HepG2 (cell line): Measurements from ENCODE around the gene DENND4B. TPM values are rescaled to one million over a fixed set of nuclear protein-coding genes. Genes with fewer than 3 reads are reported as not detected.
A peak's percentile ranks its signal among the peaks of the same experiment; 100 is the strongest.

Experiments
- ATAC-seq: fragments of 200-7000 bp; cut with Tn5 transposase; 3 replicates; pipeline ENCODE4 v1.9.1; 2020; ENCODE audit warnings: mild to moderate bottlenecking, moderate library complexity
- BruUV-seq: library from RNA; stranded (reverse); fragments of 400-500 nt; replicated peaks from 2 replicates; lab custom pipeline; 2021; lab: Mats Ljungman, UMichigan
- CTCF ChIA-PET: fragments of 300-600 bp; formaldehyde crosslinking; extraction: SDS; loops from one replicate; lab custom pipeline; 2021; ENCODE audit warnings: low total read pairs, inconsistent platforms, low intra/inter-chr PET ratio; lab: Yijun Ruan, JAX
- POLR2A ChIA-PET: fragments of 350-600 bp; sonication (Branson Sonifier 250); formaldehyde crosslinking; loops from one replicate; lab custom pipeline; 2020; ENCODE audit warnings: antibody characterized with exemption, inconsistent platforms; lab: Yijun Ruan, JAX
- DNase-seq: peaks from one replicate; pipeline ENCODE4 v3.0.0-alpha.2; 2015; ENCODE audit warnings: low spot score
- FAIRE-seq: peaks from 3 replicates; lab custom pipeline; 2011; peaks lifted over from hg19 to GRCh38; lab: Jason Lieb, UNC
- H2AFZ ChIP-seq: one replicate; pipeline ENCODE4 v1.6.1; 2011; ENCODE audit warnings: low read length, inconsistent platforms
- H3K27ac ChIP-seq: fragments of 300-600 bp; 3 replicates; pipeline ENCODE4 v1.8.0; 2011; ENCODE audit warnings: mixed run types, mild to moderate bottlenecking, mixed read lengths, low read length, inconsistent platforms; ENCODE audit not compliant: insufficient read depth; ENCODE audit errors: extremely low read length
- H3K27me3 ChIP-seq, 2 experiments: fragments of 200-600 bp in 1 of 2; 2 replicates in 1 of 2; 3 replicates in 1 of 2; pipeline versions ENCODE4 v1.6.0 to v1.8.0; 2011; ENCODE audit warnings: low read length in 2 of 2, mild to moderate bottlenecking in 2 of 2, moderate library complexity in 2 of 2, inconsistent platforms in 1 of 2; ENCODE audit not compliant: insufficient read depth in 2 of 2, control insufficient read depth in 1 of 2
- H3K36me3 ChIP-seq, 2 experiments: fragments of 200-600 bp in 1 of 2; replicated peaks in 1 of 2; 2 replicates in 1 of 2; 3 replicates in 1 of 2; pipeline versions ENCODE4 v1.5.1 to v1.8.0; 2011; ENCODE audit warnings: low read length in 2 of 2, inconsistent platforms in 1 of 2; ENCODE audit not compliant: insufficient read depth in 2 of 2, control insufficient read depth in 1 of 2
- H3K4me1 ChIP-seq: 2 replicates; pipeline ENCODE4 v1.5.1; 2012; ENCODE audit warnings: low read length, inconsistent platforms; ENCODE audit not compliant: insufficient read depth
- H3K4me2 ChIP-seq: 2 replicates; pipeline ENCODE4 v1.6.0; 2011; ENCODE audit warnings: low read depth, low read length, inconsistent platforms
- H3K4me3 ChIP-seq, 3 experiments: fragments of 200-600 bp in 1 of 3; sonication (generic), shearing (Covaris generic) in 1 of 3; replicated peaks in 1 of 3; 2 replicates each; pipeline ENCODE4 v1.5.1; 2011 to 2016; ENCODE audit warnings: low read length in 3 of 3, inconsistent platforms in 2 of 3, low read depth in 2 of 3, mild to moderate bottlenecking in 2 of 3, control low read depth in 1 of 3, mixed read lengths in 1 of 3; ENCODE audit not compliant: insufficient read depth in 1 of 3
- H3K79me2 ChIP-seq: one replicate; pipeline ENCODE4 v1.6.1; 2011; ENCODE audit warnings: low read length, inconsistent platforms; ENCODE audit not compliant: insufficient read depth
- H3K9ac ChIP-seq: 2 replicates; pipeline ENCODE4 v1.6.0; 2011; ENCODE audit warnings: mild to moderate bottlenecking, low read depth, low read length, inconsistent platforms; ENCODE audit not compliant: insufficient read depth
- H3K9me3 ChIP-seq: 2 replicates; pipeline ENCODE4 v1.5.1; 2012; ENCODE audit warnings: mild to moderate bottlenecking, low read length
- H4K20me1 ChIP-seq: 2 replicates; pipeline ENCODE4 v1.6.0; 2011; ENCODE audit warnings: inconsistent platforms, mild to moderate bottlenecking, low read length, moderate library complexity; ENCODE audit not compliant: insufficient read depth
- BATF2 ChIP-seq: sonication (generic); formaldehyde crosslinking; IDR thresholded peaks from 2 replicates; pipeline ENCODE4 v1.8.0; 2022; ENCODE audit warnings: mild to moderate bottlenecking, missing genetic modification reagents, moderate library complexity
- GATAD2A ChIP-seq: IDR thresholded peaks from 2 replicates; pipeline ENCODE4 v1.6.1; 2016
- MYC ChIP-seq: sonication (generic); formaldehyde crosslinking; IDR thresholded peaks from 2 replicates; pipeline ENCODE4 v1.9.0; 2021; ENCODE audit warnings: missing genetic modification reagents, borderline replicate concordance
- TCF7L2 ChIP-seq: IDR thresholded peaks from 2 replicates; pipeline ENCODE4 v1.6.1; 2011; ENCODE audit warnings: mild to moderate bottlenecking, low read depth, low read length, moderate library complexity
- ZNF24 ChIP-seq: fragments of 450-650 bp; IDR thresholded peaks from 2 replicates; pipeline ENCODE4 v1.6.1; 2017; ENCODE audit warnings: antibody characterized with exemption, mild to moderate bottlenecking
- ZNF501 ChIP-seq: sonication (generic); formaldehyde crosslinking; IDR thresholded peaks from 2 replicates; pipeline ENCODE4 v1.5.1; 2020; ENCODE audit warnings: mild to moderate bottlenecking, moderate library complexity, missing genetic modification reagents
- WGBS: methylation state at CpG from one replicate; pipeline ENCODE4 v1.1.6; 2017; ENCODE audit warnings: low lambda C conversion rate; 5-methylcytosine and 5-hydroxymethylcytosine counted together
- in situ Hi-C: cut with HindIII; loops from 2 replicates; pipeline ENCODE4 v1.10.0; 2017; ENCODE audit warnings: low pct_unique_long_range_greater_than_20kb; ENCODE audit not compliant: extremely low pct_ligation_motif_present
- intact Hi-C: fragments of 100-400 bp; cut with micrococcal nuclease; formaldehyde crosslinking; loops from one replicate; pipeline ENCODE4 v1.10.0; 2022; ENCODE audit not compliant: unreplicated experiment
- polyA plus RNA-seq, 8 experiments: library from polyadenylated mRNA; depleted of rRNA in 3 of 8; stranded (reverse) in 7 of 8; unstranded in 1 of 8; fragments of >200 nt; fragmentation: Illumina TruSeq in 4 of 8; extraction: Trizol in 4 of 8; gene quantifications; 2 replicates each; pipeline versions ENCODE4 v1.2.1 to v1.2.3, GENCODE V29; 2011 to 2016; ENCODE audit warnings: low read depth in 4 of 8, missing spikeins in 1 of 8, mixed read lengths in 1 of 8; ENCODE audit not compliant: insufficient read depth in 1 of 8
- total RNA-seq, 5 experiments: library from RNA; depleted of rRNA; stranded (reverse); fragments of >200 nt; fragmentation: Illumina TruSeq; extraction: Trizol; gene quantifications; 2 replicates each; pipeline ENCODE4 v1.2.3, GENCODE V29; 2016; ENCODE audit warnings: low read depth in 1 of 5
- TF ChIP-seq, protein P1 (sequence below): sonication (generic); formaldehyde crosslinking; IDR thresholded peaks from 2 replicates; pipeline ENCODE4 v1.5.0; 2020; ENCODE audit warnings: missing genetic modification reagents

DENND4B gene
- total and polyA plus RNA-seq, 2 of the 13 experiments (the other 11 are each of a cell fraction or from before 2014, with no cell fraction given) = 15.1 to 20.3 TPM

DNA sequence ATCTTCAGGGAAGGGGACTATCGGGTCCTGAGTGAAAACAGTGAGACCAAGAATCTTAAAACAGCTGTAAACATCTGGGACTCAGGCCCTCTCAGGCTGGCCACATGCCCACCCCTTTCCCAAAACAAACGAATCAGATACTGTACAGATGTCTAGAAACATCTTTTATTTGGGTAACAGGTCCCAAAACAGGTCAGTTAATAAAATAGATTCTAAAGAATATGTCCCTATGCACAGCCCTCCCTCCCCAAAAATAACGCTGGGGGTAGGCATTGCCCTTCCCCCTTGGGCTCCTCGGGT, 12.4 kb upstream of the DENND4B start:
- WGBS = 62% methylated on average over 4 of the region's 4 CpGs
- no TSS peak for BruUV-seq
- H3K9ac ChIP-seq = no peak overlapping the region

More for the DNA sequence above, 12.4 kb upstream of the DENND4B start:
- FAIRE-seq (no peak), ATAC-seq (no peak), DNase-seq (no peak)
- Histone ChIP-seq H4K20me1 (peaks cover 7% of the 10 kb centered on the region; the same call in 1 of the 2 replicates), H3K27me3 (peaks cover 0 to 7% of the 10 kb centered on the region in 2 experiments; a peak in 1 of 5 replicates), H3K4me2 (peak overlapping the region; percentile 80), H3K4me1 (peaks cover 61% of the 10 kb centered on the region), H3K4me3 (peak overlapping the region; percentile 20 to 56 (median 22); a peak in 3 of 6 replicates), H3K79me2 (peaks cover 59% of the 10 kb centered on the region), H2AFZ (no peak overlapping the region), H3K27ac (no peak overlapping the region), H3K36me3 (peaks cover 0 to 16% of the 10 kb centered on the region in 2 experiments; a peak in 2 of 5 replicates), H3K9me3 (no peaks in the 10 kb centered on the region)
- intact Hi-C loops = loop anchor here (5.0 kb wide), 1 partner anchor 37 kb away; the partner anchor contains the start of gene GATAD2B
- CTCF ChIA-PET = no interaction called here
- TF ChIP-seq, protein P1, sequence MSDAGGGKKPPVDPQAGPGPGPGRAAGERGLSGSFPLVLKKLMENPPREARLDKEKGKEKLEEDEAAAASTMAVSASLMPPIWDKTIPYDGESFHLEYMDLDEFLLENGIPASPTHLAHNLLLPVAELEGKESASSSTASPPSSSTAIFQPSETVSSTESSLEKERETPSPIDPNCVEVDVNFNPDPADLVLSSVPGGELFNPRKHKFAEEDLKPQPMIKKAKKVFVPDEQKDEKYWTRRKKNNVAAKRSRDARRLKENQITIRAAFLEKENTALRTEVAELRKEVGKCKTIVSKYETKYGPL (CRISPR knock-in tag) = no peak
- TF ChIP-seq TCF7L2 = no peak
- no peak for TF ChIP-seq BATF2 (CRISPR knock-in tag)
- no peak for TF ChIP-seq MYC (CRISPR knock-in tag)
- TF ChIP-seq ZNF501 (CRISPR knock-in tag) = no peak
- no peak for TF ChIP-seq GATAD2A (CRISPR knock-in tag)
- no peak for TF ChIP-seq ZNF24
- in situ Hi-C loops = no loop called here
- POLR2A ChIA-PET = interaction anchor here (0.9 to 7.0 kb wide), 8 partner anchors 8 to 44 kb away, joined by 3 to 89 read pairs (median 10); partner anchors contain the start of genes CREB3L4, DENND4B, GATAD2B and JTB
